GM08714 (cell line): ENCODE data around the gene CCSER1.
"Not testable (repeated sequence)": the region's sequence is repeated elsewhere in the genome, so short reads cannot be mapped to it uniquely, and the experiment has no call there.

ENCODE experiments used
- H3K4me3 ChIP-seq: fragments of 200-500 bp; sonication (Bioruptor generic); 2 replicates; pipeline ENCODE4 v1.5.1; 2014; ENCODE audit warnings: mild to moderate bottlenecking, low read length, inconsistent platforms
- ZNF274 ChIP-seq: IDR thresholded peaks from 2 replicates; pipeline ENCODE4 v1.6.1; 2012; ENCODE audit warnings: mild to moderate bottlenecking, low read depth, low read length

Gene CCSER1

GRCh38 chr4:91170768-91171167 is 1043.6 kb downstream of the CCSER1 start:
- H3K4me3 ChIP-seq = no peak overlapping the region
- no peak for TF ChIP-seq ZNF274

DNA sequence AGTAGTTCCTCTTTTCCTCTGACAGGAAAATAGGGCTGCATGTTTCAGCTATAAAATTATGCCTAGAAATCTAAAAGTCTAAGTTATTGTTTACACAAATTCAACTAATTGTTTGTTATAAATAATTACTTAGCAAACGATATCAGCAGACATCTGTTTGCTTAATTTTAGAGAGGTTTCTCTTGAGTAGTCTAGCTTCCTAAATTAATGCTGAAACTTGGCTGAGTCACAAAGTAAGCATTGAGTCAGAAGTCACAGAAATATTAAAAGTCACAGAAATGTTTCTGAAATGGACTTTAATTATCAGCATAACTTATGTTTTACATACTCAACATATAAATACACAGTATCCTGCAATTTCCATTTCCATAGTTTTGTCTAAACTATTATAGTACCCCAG is 1044.0 kb downstream of the CCSER1 start:
- no peak for TF ChIP-seq ZNF274
- H3K4me3 ChIP-seq = no peak overlapping the region

DNA sequence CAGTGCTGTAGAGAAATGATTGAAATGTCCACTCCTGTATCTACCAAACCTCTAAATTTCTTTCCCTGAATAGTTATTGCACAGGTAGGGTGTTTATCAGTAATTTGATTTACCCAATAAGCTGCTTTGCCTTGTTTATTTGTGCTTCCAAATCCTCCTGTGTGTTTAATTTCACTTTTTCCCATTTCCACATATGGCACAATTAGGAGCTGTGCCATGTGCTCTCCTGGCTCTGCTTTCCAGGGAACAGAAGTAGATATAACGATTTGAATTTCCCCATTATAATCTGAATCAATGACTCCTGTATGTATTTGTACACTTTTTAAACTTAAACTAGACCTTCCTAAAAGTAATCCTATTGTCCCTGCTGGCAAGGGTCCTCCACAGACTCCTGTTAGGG is 1057.9 kb downstream of the CCSER1 start:
- not testable (repeated sequence) for H3K4me3 ChIP-seq

GRCh38 chr4:91198951-91199350 is 1071.8 kb downstream of the CCSER1 start:
- H3K4me3 ChIP-seq = no peak overlapping the region
- no peak for TF ChIP-seq ZNF274

DNA sequence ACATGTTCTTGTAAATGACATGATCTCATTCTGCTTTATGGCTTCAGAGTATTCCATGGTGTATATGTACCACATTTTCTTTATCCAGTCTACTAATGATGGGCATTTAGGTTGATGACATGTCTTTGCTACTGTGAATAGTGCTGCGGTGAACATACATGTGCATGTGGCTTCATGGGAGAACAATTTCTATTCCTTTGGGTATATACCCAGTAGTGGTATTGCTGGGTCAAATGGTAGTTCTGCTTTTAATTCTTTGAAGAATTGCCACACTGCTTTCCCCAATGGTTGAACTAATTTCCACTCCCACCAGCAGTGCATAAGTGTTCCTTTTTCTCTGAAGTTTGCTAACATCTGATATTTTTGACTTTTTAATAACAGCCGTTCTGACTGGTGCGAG is 1080.3 kb downstream of the CCSER1 start:
- TF ChIP-seq ZNF274 = no peak
- no peak overlapping the region for H3K4me3 ChIP-seq

- TF ChIP-seq ZNF274 = no peak
- H3K4me3 ChIP-seq = no peak overlapping the region
These were observed 1085.0 kb downstream of the CCSER1 start for GRCh38 chr4:91212211-91212610.

GRCh38 chr4:91217831-91218403 is 1090.7 kb downstream of the CCSER1 start:
- H3K4me3 ChIP-seq = not testable (repeated sequence)

GRCh38 chr4:91220315-91220714 is 1093.1 kb downstream of the CCSER1 start:
- H3K4me3 ChIP-seq = no peak overlapping the region
- TF ChIP-seq ZNF274 = no peak

DNA sequence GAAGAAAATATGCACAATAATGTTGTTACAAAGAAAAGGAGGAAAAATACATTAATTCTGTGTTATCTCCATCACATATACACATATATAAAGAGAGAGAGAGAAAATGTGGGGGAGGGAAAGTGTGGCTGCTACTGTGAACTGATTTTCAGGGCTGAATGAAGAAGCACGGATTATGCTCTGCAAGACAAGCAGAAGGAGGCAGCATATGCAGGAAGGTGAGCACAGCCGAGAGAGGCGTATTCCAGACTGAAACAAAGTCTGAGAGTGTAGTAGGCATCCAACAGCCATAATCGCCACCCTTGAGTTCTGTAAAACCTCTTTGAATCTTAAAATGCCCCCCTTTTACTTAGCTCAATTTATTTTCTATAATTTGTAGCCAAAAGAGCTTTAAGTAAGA is 1094.8 kb downstream of the CCSER1 start:
- no peak overlapping the region for H3K4me3 ChIP-seq
- TF ChIP-seq ZNF274 = no peak

- no peak overlapping the region for H3K4me3 ChIP-seq
- no peak for TF ChIP-seq ZNF274
These were observed 1099.7 kb downstream of the CCSER1 start for GRCh38 chr4:91226867-91227266.

DNA sequence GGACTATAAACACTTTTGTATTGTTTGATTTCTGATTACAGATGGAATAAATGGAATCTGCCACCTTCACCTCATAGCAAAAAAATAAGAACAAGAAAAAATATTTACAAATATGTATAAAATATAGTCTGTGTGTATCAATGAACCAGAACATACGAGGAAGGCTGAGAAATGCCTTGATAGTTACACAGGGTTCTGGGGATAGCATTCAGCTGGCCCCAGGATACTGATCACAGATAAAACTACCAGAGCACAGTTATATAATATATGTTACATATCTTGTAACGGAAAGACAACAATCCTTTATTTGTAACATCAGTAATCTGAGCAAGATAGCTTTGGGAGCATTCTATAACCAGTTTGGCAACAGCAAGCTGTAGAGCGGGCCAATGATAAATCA is 1101.5 kb downstream of the CCSER1 start:
- H3K4me3 ChIP-seq = no peak overlapping the region
- TF ChIP-seq ZNF274 = no peak

- no peak for TF ChIP-seq ZNF274
- no peak overlapping the region; the same call in 1 of the 2 replicates for H3K4me3 ChIP-seq
These were observed 1106.0 kb downstream of the CCSER1 start for GRCh38 chr4:91233164-91233563.

DNA sequence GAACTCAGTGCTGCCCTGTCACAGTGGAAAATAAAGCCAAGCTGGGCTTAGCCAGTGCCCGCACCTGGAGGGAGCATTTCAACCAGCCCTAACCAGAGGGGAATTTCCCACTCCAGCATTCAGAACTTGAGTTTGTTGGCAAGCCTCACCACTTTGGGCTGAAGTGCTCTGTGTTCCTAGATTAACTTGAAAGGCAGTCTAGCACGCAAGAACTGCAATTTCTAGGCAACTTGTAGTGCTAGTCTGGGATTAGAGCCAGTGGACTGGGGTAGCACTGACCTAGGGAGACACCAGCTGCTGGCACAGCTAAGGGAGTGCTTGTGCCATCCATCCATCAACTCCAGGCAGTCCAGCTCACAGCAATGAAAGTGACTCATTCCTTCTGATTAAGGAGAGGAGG is 1115.9 kb downstream of the CCSER1 start:
- no peak for TF ChIP-seq ZNF274
- no peak overlapping the region for H3K4me3 ChIP-seq

GRCh38 chr4:91256043-91256442 is 1128.8 kb downstream of the CCSER1 start:
- H3K4me3 ChIP-seq = no peak overlapping the region
- no peak for TF ChIP-seq ZNF274

- TF ChIP-seq ZNF274 = no peak
- no peak overlapping the region for H3K4me3 ChIP-seq
These were observed 1129.6 kb downstream of the CCSER1 start for GRCh38 chr4:91256751-91257150.

GRCh38 chr4:91257721-91258120 is 1130.5 kb downstream of the CCSER1 start:
- no peak overlapping the region for H3K4me3 ChIP-seq
- no peak for TF ChIP-seq ZNF274
